Breast epithelium (tissue), 4 donors: Measurements from ENCODE around the gene PDSS1. TPM values are rescaled to one million over a fixed set of nuclear protein-coding genes. Genes with fewer than 3 reads are reported as not detected.
"Not testable (repeated sequence)": the region's sequence is repeated elsewhere in the genome, so short reads cannot be mapped to it uniquely, and the experiment has no call there.

Experiments
- DNase-seq, 2 donors: peaks; one replicate each; pipeline ENCODE4 v3.0.0-alpha.2; 2019; ENCODE audit warnings: low spot score in 2 of 2
- H3K27ac ChIP-seq, 2 donors: fragments of 200-600 bp; sonication (generic) in 1 of 2; one replicate each; pipeline ENCODE4 v1.5.1; 2016 to 2019; ENCODE audit warnings: mild to moderate bottlenecking in 1 of 2
- H3K27me3 ChIP-seq, 2 donors: fragments of 200-600 bp; sonication (generic) in 1 of 2; one replicate each; pipeline versions ENCODE4 v1.5.1 to v1.6.0; 2017 to 2019; ENCODE audit warnings: control low read depth in 1 of 2, mild to moderate bottlenecking in 1 of 2
- H3K36me3 ChIP-seq: fragments of 200-600 bp; one replicate; pipeline ENCODE4 v1.5.1; 2019
- H3K4me1 ChIP-seq, 2 donors: fragments of 200-600 bp; sonication (generic); one replicate each; pipeline ENCODE4 v1.5.1; 2016 to 2019; ENCODE audit warnings: control low read depth in 1 of 2
- H3K4me3 ChIP-seq, 3 donors: fragments of 200-600 bp; sonication (generic); 1 replicate in 2 of 3; 2 replicates in 1 of 3; pipeline ENCODE4 v1.5.1; 2016 to 2019; ENCODE audit warnings: mild to moderate bottlenecking in 3 of 3, moderate library complexity in 2 of 3
- H3K9me3 ChIP-seq, 2 donors: fragments of 200-600 bp; sonication (generic) in 1 of 2; one replicate each; pipeline ENCODE4 v1.5.1; 2016 to 2019; ENCODE audit warnings: control low read depth in 1 of 2
- CTCF ChIP-seq, 3 donors: fragments of 450-650 bp; IDR thresholded peaks; one replicate each; pipeline ENCODE4 v1.5.1; 2016 to 2017; ENCODE audit warnings: antibody characterized with exemption in 3 of 3, mild to moderate bottlenecking in 3 of 3, moderate library complexity in 3 of 3
- POLR2A ChIP-seq: fragments of 450-650 bp; IDR thresholded peaks from one replicate; pipeline ENCODE4 v1.6.1; 2016; ENCODE audit warnings: antibody characterized with exemption, mild to moderate bottlenecking, moderate library complexity
- POLR2AphosphoS5 ChIP-seq, 3 donors: sonication (generic); formaldehyde crosslinking; IDR thresholded peaks; one replicate each; pipeline ENCODE4 v1.6.1; 2017; ENCODE audit warnings: antibody characterized with exemption in 3 of 3
- intact Hi-C: fragments of 100-400 bp; cut with DNase I; formaldehyde crosslinking; loops from one replicate; pipeline ENCODE4 v1.15.1; 2023; ENCODE audit warnings: low total_unique reads
- total RNA-seq, 3 donors: library from RNA; depleted of rRNA; stranded (reverse); fragments of >200 nt; gene quantifications; one replicate each; pipeline ENCODE4 v1.1.0, GENCODE V29; 2016

Gene PDSS1
- total RNA-seq, 3 donors from 2014 or later = 2.7 to 8.2 (median 7.8) TPM

GRCh38 chr10:26780793-26781601, 83.5 kb downstream of the PDSS1 start:
- Histone ChIP-seq H3K4me1 (no peaks in the 10 kb centered on the region), H3K9me3 (no peaks in the 10 kb centered on the region), H3K27ac (peak overlapping the region; percentile 56 to 79), H3K36me3 (no peaks in the 10 kb centered on the region), H3K4me3 (no peak overlapping the region), H3K27me3 (no peaks in the 10 kb centered on the region)
- DNase-seq = peak in 1 of 2 donors; percentile 72
- no peak for TF ChIP-seq CTCF (IDR thresholded peaks at IDR 0.05)
- TF ChIP-seq POLR2AphosphoS5 (IDR thresholded peaks at IDR 0.05) = peak in 1 of 3 donors; percentile 12
- no peak for TF ChIP-seq POLR2A
- intact Hi-C loops = no loop called here

GRCh38 chr10:26781797-26782196, 84.3 kb downstream of the PDSS1 start:
- intact Hi-C loops = no loop called here
- no peak for TF ChIP-seq POLR2AphosphoS5 (IDR thresholded peaks at IDR 0.05)
- no peak for TF ChIP-seq POLR2A
- TF ChIP-seq CTCF (IDR thresholded peaks at IDR 0.05) = no peak
- no peak for DNase-seq
- no peak overlapping the region for H3K4me3 ChIP-seq
- peak overlapping the region; percentile 56 to 79 for H3K27ac ChIP-seq
- H3K27me3 ChIP-seq = no peaks in the 10 kb centered on the region
- H3K9me3 ChIP-seq = no peaks in the 10 kb centered on the region
- no peaks in the 10 kb centered on the region for H3K4me1 ChIP-seq
- no peaks in the 10 kb centered on the region for H3K36me3 ChIP-seq

GRCh38 chr10:26787362-26787761, 89.9 kb downstream of the PDSS1 start:
- intact Hi-C loops = no loop called here
- no peaks in the 10 kb centered on the region for H3K36me3 ChIP-seq
- H3K4me3 ChIP-seq = no peak overlapping the region
- DNase-seq = no peak
- H3K27ac ChIP-seq = no peak overlapping the region
- no peaks in the 10 kb centered on the region for H3K9me3 ChIP-seq
- no peaks in the 10 kb centered on the region for H3K27me3 ChIP-seq
- TF ChIP-seq POLR2A (no peak), CTCF (IDR thresholded peaks at IDR 0.05) (no peak), POLR2AphosphoS5 (IDR thresholded peaks at IDR 0.05) (no peak)
- no peaks in the 10 kb centered on the region for H3K4me1 ChIP-seq

GRCh38 chr10:26789779-26790178, 92.3 kb downstream of the PDSS1 start:
- H3K36me3 ChIP-seq, H3K4me1 ChIP-seq, H3K27ac ChIP-seq, intact Hi-C loops, H3K9me3 ChIP-seq, H3K4me3 ChIP-seq, H3K27me3 ChIP-seq, DNase-seq: not testable (repeated sequence)

- no peak overlapping the region for H3K4me3 ChIP-seq
- no peaks in the 10 kb centered on the region for H3K36me3 ChIP-seq
- intact Hi-C loops = no loop called here
- DNase-seq = no peak
- no peaks in the 10 kb centered on the region for H3K9me3 ChIP-seq
- TF ChIP-seq POLR2AphosphoS5 (IDR thresholded peaks at IDR 0.05) = no peak
- TF ChIP-seq CTCF (IDR thresholded peaks at IDR 0.05) = no peak
- no peak for TF ChIP-seq POLR2A
- no peaks in the 10 kb centered on the region for H3K4me1 ChIP-seq
- H3K27me3 ChIP-seq = no peaks in the 10 kb centered on the region
- H3K27ac ChIP-seq = no peak overlapping the region
Observed at GRCh38 chr10:26790221-26790995, 92.9 kb downstream of the PDSS1 start.
